Stimulated activated effector memory CD8-positive, alpha-beta T cell treated with anti-CD3 and anti-CD28 coated beads, Interleukin-12 subunit alpha, Interleukin-12 subunit beta, amount 100 ng/mL, for 72 hours (primary cell): ENCODE measurements around the gene ELL.

Experiments used
- ATAC-seq: fragments of 150-1000 bp; cut with Tn5 transposase; 2 replicates; pipeline ENCODE4 v1.10.0; 2021
- DNase-seq, 2 donors: peaks; one replicate each; pipeline ENCODE4 v3.0.0; 2021 to 2022; ENCODE audit warnings: low spot score in 2 of 2
- H3K27ac Mint-ChIP-seq: one replicate; pipeline ENCODE4 v1.8.0; 2022; ENCODE audit warnings: mild to moderate bottlenecking, mixed read lengths
- H3K36me3 Mint-ChIP-seq: one replicate; pipeline ENCODE4 v1.8.0; 2022; ENCODE audit warnings: mild to moderate bottlenecking, mixed read lengths
- H3K4me1 Mint-ChIP-seq: one replicate; pipeline ENCODE4 v1.8.0; 2022; ENCODE audit warnings: mixed read lengths
- H3K4me3 Mint-ChIP-seq: one replicate; pipeline ENCODE4 v1.8.0; 2022; ENCODE audit warnings: mild to moderate bottlenecking, mixed read lengths
- H3K9me3 Mint-ChIP-seq: one replicate; pipeline ENCODE4 v1.8.0; 2022; ENCODE audit warnings: mixed read lengths

ELL gene

DNA sequence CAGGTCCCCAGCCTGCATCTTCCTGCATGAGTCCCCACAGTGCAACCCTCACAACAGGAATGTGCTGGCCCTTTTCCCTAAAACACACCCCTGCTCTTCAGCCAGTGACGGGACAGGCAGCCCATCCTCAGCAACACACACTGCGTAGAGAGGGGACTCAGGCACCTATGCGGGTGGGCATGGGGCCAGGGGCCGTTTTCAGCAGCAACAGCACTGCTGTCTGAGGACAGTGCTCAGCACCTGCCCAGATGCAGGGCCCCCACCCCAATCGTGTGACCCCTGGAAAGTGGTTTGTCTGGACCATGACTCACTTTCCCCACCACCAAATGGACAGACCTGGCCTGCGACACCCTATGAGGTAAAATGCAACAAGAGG lies 55.9 kb downstream of the ELL start:
- peaks cover 57% of the 10 kb centered on the region for H3K4me1 Mint-ChIP-seq
- DNase-seq (no peak), ATAC-seq (no peak)
- H3K9me3 Mint-ChIP-seq, result no peaks in the 10 kb centered on the region
- peaks cover 77% of the 10 kb centered on the region for H3K36me3 Mint-ChIP-seq
- no peak overlapping the region for H3K27ac Mint-ChIP-seq
- no peak overlapping the region for H3K4me3 Mint-ChIP-seq

DNA sequence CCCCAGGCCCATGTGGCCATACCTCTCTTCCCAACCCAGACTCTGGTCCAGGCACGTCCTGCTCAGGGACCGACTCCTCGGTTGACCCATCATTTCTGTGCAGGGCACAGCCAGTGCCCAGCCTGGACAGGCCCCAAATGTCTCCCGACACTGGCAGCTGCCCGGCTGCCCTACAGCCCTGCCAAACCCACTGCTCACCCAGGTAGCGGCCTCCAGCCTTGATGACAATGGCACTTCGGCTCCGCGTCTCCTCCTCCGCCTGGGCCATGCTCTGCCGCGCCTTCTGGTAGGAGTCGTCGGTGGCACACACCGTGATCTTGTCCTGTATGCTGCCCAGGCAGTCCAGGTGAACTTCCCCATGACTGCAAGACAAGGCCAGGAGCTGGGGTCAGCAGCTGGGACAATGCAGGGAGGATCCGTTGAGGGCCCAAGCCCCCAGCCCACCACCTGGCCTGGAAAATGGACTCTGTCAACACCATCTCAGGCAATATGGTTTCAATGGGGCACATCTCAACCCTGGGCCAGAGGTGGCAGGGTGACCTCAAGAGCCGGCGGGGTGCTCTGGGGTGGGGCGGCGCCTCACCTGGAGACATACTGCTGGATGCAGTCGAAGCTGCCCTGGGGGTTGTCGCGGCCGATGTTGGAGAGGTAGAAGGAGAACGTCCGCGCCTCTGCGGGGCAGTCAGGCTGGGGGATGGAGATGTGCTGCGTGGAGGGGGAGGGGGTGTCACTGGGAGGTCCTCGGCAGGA lies 56.5 kb downstream of the ELL start:
- Mint-ChIP-seq H3K9me3 (no peaks in the 10 kb centered on the region), H3K36me3 (peaks cover 77% of the 10 kb centered on the region), H3K4me1 (peaks cover 55% of the 10 kb centered on the region), H3K27ac (peak overlapping the region; percentile 24), H3K4me3 (no peak overlapping the region)
- ATAC-seq, result no peak
- DNase-seq, result no peak

DNA sequence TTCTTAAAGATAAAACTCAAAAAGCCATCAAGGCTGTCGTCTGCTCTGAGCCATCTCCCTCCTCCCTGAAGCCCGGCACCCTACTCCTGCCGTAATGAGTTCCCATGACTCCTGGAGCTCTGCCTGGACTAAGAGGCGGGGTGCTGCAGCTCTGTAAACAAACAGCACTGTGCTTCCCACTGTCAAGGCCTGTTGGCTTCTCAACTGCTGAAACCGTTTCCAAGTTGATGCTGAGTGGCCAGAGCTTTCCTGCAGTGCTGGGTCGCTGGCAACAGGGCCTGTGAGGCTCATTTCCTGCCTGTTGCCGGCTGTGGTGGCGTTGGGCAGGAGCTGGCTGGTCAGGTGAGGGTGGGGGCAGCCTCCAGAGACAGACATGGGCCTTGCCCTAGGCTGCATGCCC lies 57.2 kb downstream of the ELL start:
- Mint-ChIP-seq H3K36me3 (peaks cover 82% of the 10 kb centered on the region), H3K4me3 (no peak overlapping the region), H3K9me3 (no peaks in the 10 kb centered on the region), H3K4me1 (peaks cover 47% of the 10 kb centered on the region), H3K27ac (peak overlapping the region; percentile 24)
- DNase-seq, result no peak
- ATAC-seq, result no peak

DNA sequence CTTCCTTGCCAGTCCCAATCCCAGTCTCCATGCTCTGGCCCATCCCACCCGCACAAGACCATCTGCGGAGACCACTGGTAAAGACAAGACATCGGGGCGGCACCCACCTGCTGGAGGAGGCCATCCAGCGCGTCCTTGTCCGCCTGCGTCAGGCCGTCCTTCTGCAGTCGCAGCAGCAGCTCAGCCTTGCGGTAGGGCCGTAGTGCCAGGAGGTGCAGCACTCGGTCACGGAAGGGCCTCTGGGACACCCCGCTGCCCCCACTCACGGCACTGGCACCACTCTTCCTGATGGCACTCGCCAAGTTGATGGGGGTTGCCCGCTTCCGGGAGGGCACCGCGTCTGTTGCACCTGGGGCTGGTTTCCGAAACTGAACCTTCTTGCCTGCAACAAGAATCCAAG lies 60.4 kb downstream of the ELL start:
- H3K9me3 Mint-ChIP-seq, result no peaks in the 10 kb centered on the region
- no peak for ATAC-seq
- H3K4me1 Mint-ChIP-seq, result peaks cover 23% of the 10 kb centered on the region
- H3K4me3 Mint-ChIP-seq, result no peak overlapping the region
- peaks cover 91% of the 10 kb centered on the region for H3K36me3 Mint-ChIP-seq
- no peak overlapping the region for H3K27ac Mint-ChIP-seq
- no peak for DNase-seq

DNA sequence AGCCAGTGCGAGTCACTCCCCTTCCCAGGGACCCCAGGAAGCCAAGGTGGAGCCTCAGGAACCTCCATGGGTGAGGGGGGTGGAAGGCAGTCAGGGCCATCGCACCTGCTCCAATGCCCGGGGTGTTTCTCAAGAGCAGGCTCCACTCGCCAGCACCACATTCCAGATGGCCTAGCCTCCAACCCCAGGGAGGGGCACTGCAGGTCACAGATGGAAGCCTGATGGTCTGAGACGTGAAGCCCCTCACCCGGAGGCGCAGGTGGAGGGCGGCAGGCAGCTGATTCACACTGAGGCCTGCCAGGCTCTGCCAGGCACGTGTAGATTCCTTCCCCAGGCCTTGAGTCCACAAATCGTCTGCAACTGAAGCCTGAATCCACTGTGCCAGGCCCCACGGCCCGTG lies 61.0 kb downstream of the ELL start:
- H3K4me3 Mint-ChIP-seq, result no peak overlapping the region
- DNase-seq (no peak), ATAC-seq (no peak)
- peaks cover 96% of the 10 kb centered on the region for H3K36me3 Mint-ChIP-seq
- H3K9me3 Mint-ChIP-seq, result no peaks in the 10 kb centered on the region
- peaks cover 29% of the 10 kb centered on the region for H3K4me1 Mint-ChIP-seq
- H3K27ac Mint-ChIP-seq, result no peak overlapping the region

DNA sequence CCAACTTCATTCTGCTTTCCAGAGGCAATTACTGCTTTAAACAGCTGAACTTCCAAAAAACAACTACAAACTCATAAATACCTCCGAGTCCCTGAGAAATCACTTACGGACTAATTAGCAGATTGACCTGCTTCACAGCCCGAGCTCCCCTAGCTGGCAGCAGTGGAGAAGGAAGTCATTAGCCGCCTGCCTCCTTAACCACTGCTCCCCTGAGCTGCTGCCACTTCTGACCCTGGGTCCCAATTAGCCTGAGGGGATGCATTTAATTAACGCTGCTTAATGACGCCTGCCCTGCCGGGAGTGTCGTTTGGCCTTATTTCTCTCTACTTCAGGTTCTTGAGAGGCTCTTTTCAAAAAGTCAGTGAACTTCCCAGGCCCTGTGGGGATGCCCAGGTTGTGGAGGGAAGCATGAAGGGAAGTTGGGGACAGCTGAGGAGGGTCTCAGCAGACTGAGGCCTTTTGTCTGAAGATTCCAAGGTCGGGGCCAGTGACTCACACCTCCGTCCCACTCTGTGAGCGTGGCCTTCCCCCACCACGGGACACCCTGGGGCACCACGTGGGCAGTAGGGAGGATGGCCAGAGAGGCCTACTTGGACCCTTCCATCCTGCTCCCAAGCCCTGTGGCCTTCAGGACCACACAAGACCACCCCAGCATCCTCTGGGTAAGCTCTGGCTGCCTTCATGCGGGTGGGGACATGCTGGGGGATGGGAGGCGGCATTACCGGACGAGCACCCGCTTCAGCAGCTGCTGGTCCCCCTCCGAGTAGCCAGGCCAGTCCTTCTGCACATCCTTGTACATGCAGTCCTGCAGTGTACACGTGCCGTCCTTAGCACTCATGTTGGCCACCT lies 64.2 kb downstream of the ELL start:
- DNase-seq (no peak), ATAC-seq (no peak)
- Mint-ChIP-seq H3K4me1 (peaks cover 17% of the 10 kb centered on the region), H3K27ac (peak overlapping the region; percentile 89), H3K9me3 (no peaks in the 10 kb centered on the region), H3K36me3 (peaks cover 99% of the 10 kb centered on the region), H3K4me3 (no peak overlapping the region)

DNA sequence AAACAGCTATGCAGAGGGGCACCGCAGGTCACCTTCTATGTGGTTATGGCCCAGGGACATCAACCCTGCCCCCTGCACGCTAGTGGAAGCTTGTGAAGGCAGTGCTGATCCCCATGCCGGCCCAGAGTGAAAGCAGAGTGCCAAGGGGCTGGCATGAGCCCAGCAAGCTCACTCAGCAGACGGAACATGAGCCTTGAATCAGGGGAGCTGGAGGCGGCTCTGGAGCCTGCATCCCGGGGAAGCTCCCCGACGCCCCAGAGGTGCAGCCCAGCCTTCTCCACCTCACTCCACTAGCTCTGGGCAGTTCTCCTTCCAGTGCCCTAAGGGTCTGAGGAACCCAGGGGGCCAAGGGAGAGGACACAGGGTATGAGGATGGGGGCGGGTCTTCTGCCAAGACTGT lies 64.9 kb downstream of the ELL start:
- Mint-ChIP-seq H3K4me1 (peaks cover 23% of the 10 kb centered on the region), H3K4me3 (no peak overlapping the region), H3K9me3 (no peaks in the 10 kb centered on the region), H3K27ac (peak overlapping the region; percentile 89), H3K36me3 (peaks cover 99% of the 10 kb centered on the region)
- no peak for ATAC-seq
- DNase-seq, result no peak

DNA sequence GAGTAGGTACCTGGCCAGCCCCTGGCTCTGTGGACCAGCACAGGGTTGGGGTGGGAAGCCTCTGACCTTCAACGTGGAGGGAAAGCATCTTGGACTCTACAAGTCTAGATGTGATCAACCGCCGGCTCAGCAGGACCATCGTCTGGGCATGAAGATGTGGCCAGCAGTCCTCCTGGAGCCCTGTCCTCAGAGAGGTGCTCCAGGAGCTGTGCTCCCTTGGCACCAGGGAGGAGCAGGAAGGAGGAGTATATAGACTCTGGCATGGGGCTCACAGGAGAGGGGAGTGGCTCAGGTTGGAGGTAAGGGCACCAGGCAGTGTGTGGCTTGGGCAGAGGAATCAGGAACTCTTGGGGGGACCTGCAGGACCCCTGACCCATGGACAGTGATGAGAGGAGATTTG lies 65.6 kb downstream of the ELL start:
- H3K4me1 Mint-ChIP-seq, result peaks cover 16% of the 10 kb centered on the region
- no peak overlapping the region for H3K4me3 Mint-ChIP-seq
- no peak for ATAC-seq
- no peaks in the 10 kb centered on the region for H3K9me3 Mint-ChIP-seq
- H3K27ac Mint-ChIP-seq, result peak overlapping the region; percentile 89
- no peak for DNase-seq
- H3K36me3 Mint-ChIP-seq, result peaks cover 99% of the 10 kb centered on the region

DNA sequence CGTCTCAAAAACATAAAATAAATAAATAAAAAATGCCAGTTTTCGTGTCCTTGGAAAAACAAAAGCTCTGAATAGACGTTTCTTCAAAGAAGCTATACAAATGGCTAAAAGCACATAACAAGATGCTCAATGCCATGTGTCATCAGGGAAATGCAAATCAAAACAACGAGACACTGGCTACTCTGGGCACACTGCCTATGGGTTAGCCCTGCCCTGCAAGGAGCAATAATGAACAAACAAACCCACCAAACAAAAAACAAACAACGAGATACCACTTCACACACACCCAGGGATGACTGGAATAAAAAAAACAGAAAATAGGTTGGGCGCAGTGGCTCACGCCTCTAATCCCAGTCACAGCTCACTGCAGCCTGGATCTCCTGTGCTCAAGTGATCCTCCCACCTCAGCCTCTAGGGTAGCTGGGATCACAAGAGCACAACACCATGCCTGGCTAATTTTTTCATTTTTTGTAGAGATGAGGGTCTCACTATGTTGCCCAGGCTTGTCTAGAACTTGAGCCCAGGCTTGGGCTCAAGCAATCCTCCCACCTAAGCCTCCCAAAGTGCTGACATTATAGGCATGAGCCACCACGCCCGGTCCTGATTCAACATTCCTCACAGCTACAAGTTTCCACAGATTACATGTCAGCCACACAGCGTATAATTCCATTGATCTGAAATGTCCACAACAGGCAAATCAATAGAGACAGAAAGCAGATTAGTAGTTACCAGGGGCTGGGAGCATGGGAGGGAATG lies 68.4 kb downstream of the ELL start:
- Mint-ChIP-seq H3K4me3 (no peak overlapping the region), H3K36me3 (peaks cover 99% of the 10 kb centered on the region), H3K9me3 (no peaks in the 10 kb centered on the region), H3K4me1 (peaks cover 25% of the 10 kb centered on the region), H3K27ac (no peak overlapping the region)
- ATAC-seq (no peak), DNase-seq (no peak)

DNA sequence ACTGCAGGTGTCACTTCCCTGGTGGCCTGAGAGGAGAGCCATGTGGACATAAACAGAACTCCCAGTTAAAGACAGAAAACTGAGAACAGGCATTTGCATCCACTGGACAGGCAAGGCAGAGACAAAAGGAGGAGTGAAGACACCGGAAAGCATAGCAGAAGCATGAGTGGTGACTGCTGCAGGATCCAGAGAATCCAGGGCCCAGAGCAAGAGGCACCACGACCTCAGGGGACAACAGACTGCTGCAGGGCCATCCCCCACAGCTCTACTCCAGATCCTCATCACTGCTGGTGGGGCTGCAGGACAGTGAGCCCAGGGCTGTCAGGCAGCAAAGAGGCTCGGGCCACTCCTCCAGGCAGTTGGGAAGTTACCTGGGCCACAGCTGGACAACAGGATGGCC lies 69.5 kb downstream of the ELL start:
- H3K4me3 Mint-ChIP-seq, result no peak overlapping the region
- peak overlapping the region; percentile 88 for H3K27ac Mint-ChIP-seq
- peaks cover 29% of the 10 kb centered on the region for H3K4me1 Mint-ChIP-seq
- no peak for ATAC-seq
- no peaks in the 10 kb centered on the region for H3K9me3 Mint-ChIP-seq
- no peak for DNase-seq
- H3K36me3 Mint-ChIP-seq, result peaks cover 99% of the 10 kb centered on the region

DNA sequence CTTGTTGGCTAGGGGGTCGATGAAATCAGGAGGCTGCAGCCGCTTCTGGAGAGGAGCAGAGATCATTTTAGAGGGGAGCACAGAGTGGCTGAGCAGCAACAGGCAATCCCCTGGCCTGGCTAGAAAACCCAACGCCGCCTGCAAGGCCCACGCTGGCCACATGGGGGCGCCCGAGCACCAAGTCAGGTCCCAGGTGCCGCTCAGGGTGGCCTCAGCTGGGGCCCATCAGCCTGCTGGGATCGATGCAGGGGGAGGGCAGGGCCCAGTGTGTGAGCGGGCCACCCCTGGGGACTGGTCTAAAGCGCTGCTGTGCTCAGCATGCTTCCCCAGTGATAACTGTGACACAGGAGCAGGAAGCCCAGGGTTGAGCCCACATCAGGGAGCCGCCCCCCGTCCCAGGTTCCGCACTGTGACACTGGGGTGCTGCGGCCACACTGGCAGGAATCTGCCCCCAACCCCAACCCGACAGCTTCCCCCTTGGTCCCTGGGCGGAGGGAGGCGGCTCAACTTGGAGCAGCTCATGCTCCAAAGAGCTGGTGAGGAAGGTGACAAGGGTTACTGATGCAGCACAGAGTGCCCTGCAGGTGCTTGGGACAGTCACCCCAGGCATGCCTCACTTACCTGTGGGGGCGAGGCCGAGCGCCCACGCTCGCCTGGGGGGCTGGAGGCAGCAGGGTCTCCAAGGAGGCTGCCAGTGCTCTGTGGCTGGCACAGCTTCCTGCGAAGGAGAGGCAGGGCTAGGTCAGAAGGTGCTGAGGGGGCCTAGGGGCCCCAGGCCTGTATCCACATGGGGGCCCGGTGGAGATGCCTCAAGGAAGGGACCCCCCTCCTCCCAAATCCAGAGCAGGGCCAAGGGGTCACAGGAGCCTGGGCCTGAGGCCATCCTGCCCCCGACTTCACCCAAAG lies 70.7 kb downstream of the ELL start:
- H3K9me3 Mint-ChIP-seq, result no peaks in the 10 kb centered on the region
- DNase-seq (peak; percentile 96 to 97), ATAC-seq (peak; percentile 86)
- H3K36me3 Mint-ChIP-seq, result peaks cover 100% of the 10 kb centered on the region
- H3K4me1 Mint-ChIP-seq, result peaks cover 25% of the 10 kb centered on the region
- H3K27ac Mint-ChIP-seq, result peak overlapping the region; percentile 88
- H3K4me3 Mint-ChIP-seq, result no peak overlapping the region

DNA sequence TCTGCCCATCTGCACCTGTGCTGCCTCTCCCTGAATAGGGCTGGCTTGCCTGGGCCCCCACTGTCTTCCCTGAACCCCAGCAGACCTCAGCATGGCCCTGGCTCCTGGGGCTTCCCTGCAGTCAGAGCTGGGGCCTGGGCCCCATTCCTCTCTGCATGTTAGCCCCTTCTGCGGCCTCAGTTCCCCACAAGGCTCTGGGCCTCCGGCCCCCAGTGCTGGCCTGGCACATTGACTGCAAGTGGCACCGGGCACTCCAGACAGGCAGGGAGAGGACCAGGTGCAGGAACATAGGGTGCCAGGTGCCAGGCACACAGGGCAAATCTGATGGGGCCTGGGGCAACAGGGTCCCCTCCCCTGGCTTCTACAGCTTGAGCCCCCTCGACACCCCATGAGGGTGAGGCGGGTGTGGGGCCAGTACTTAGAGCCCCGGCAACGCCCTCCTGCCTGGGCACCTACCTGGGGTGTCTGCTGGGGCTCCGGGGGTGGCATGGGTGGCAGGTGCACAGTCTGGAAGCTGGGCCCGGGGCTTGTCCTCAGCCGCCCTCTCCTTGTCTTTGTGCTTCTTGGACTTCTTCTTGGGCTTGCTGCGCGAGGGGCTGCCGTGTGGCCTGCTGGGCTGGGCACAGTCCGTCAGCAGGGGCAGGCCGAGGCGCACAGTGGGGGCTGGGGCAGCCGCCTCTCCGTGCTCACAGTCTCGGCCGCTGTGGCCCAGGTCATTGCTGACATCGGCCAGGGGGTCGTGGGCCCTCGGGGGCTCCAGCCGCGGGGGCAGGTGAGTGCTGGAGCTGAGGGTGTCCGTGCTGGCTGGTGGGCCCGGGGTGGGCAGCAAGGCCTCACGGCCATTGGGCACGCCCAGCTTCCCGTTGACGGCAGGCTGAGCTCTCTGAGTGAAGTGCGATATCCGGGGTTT lies 71.6 kb downstream of the ELL start:
- Mint-ChIP-seq H3K9me3 (no peaks in the 10 kb centered on the region), H3K27ac (peak overlapping the region; percentile 88), H3K4me1 (peaks cover 21% of the 10 kb centered on the region), H3K36me3 (peaks cover 99% of the 10 kb centered on the region), H3K4me3 (no peak overlapping the region)
- no peak for ATAC-seq
- no peak for DNase-seq

DNA sequence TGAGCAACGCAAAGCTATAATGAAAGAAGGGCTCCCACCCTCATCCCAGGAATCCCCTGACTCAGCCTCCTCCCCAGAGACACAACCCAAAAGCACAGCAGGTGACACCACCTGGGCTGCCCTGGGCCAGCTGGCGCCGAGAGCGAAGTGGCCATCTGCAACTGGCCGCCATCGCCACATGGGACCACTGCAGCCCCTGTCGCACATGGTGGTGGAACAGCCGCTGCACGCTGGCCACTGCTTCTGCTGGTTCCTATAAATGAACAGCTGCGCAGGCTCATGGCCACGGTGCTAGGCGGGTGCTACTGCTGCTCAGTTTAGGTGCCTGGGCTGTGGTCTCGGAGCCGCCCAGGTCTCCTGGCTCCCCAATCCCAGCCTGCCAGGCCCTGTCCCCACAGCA lies 72.3 kb downstream of the ELL start:
- Mint-ChIP-seq H3K4me3 (no peak overlapping the region), H3K4me1 (peaks cover 21% of the 10 kb centered on the region), H3K36me3 (peaks cover 99% of the 10 kb centered on the region), H3K27ac (no peak overlapping the region), H3K9me3 (no peaks in the 10 kb centered on the region)
- no peak for DNase-seq
- no peak for ATAC-seq

DNA sequence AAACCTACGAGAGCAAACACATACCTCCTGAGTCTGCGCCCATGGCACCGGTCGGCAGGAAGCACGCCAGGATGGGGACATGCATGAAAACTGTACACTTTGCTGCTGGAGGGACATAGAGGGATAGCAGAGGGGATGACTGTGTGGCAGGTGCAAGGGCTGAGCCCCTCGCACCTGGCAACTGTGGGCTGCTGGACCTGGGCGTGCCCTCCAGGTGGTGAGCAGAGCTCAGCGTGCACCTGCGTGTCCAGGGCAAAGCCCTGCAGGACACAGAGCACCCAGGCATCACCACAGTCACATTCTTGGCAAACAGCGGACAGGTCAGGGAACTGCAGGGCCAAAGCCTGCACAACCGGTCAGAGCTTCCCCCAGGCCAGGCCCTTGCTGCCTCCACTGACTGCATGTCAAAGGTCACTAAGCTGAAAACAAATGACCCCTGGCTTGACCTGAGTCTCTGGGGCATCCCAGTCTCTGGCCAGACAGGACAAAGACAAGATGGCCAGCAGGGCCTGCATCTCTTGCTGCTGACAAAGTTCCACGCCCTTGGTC lies 75.0 kb downstream of the ELL start:
- Mint-ChIP-seq H3K4me1 (peaks cover 25% of the 10 kb centered on the region), H3K9me3 (peaks cover 4% of the 10 kb centered on the region), H3K36me3 (peaks cover 98% of the 10 kb centered on the region), H3K4me3 (no peak overlapping the region), H3K27ac (no peak overlapping the region)
- ATAC-seq, result no peak
- no peak for DNase-seq
